ENCODE results near the gene CEP128.

Gene CEP128

GRCh38 chr14:80787876-80788275, 153.7 kb downstream of the CEP128 start:
- DNase-seq (ENCODE audit: low read depth) = no peak
- TF ChIP-seq CTCF (IDR thresholded peaks at IDR 0.05; ENCODE audit: low read length, missing control alignments) = no peak
- no peak overlapping the region for H3K4me3 ChIP-seq (replicated peaks; ENCODE audit: low read depth, low read length)

DNA sequence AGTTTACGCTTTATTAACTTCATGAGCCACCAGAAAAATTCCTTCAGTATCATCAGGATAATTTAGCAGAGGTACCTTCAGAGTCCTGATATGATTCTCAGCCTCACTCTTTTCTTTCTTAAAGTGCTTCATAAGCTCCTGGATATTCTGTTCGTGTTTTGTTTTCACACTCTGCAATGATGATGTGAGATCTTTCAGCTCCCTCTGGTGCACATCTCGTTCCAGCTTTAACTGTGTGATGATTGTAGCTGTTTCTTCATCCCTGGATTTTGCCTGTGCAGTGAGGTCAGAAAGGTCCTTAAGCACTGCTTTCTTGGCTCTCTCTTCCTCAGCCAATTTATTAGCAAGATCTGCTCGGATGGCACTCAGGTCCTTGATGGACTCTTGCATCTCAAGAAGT, 156.7 kb downstream of the CEP128 start:
- peak; percentile 43 for DNase-seq (ENCODE audit: low read depth)
- no peak overlapping the region for H3K4me3 ChIP-seq (replicated peaks; ENCODE audit: low read depth, low read length)
- TF ChIP-seq CTCF (IDR thresholded peaks at IDR 0.05; ENCODE audit: low read length, missing control alignments) = peak; percentile 8

DNA sequence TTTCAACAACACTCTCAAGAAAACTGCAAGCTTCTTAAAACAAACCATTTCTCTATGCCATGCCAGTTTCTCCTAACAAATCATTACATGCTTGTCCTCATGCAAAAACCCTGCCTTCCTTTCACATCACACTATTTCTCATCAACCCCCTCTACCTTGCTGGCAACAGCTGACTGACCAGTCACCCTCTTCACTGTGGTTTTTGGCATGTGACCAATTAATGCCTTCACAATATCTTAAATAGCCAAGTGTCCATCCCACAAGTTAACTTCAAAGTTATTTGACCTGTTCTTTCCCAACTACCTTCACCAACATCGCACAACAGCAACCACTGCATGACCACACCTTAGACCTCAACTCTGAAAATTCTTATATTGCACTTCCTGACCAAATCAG, 159.6 kb downstream of the CEP128 start:
- TF ChIP-seq CTCF (IDR thresholded peaks at IDR 0.05; ENCODE audit: low read length, missing control alignments) = no peak
- DNase-seq (ENCODE audit: low read depth) = peak; percentile 17

DNA sequence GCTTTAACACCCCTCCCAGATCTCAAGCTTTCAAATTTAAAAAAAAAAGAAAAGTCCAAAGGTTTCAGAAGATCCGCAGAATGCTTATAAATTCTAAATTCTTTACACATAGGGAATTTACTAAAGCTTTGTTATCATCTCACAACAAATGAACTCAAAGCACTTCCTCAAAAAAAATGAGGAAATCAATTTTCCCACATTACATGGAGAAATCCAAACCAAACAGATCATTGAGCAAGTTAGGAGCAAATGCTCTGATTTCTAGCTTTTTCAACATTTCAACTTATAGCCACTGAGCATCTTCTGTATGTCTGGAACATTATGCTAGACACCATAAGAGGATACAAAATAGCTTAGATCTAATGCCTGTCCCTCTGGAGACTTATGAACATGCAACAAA, 161.0 kb downstream of the CEP128 start:
- TF ChIP-seq CTCF (IDR thresholded peaks at IDR 0.05; ENCODE audit: low read length, missing control alignments) = no peak
- no peak overlapping the region for H3K4me3 ChIP-seq (replicated peaks; ENCODE audit: low read depth, low read length)
- DNase-seq (ENCODE audit: low read depth) = no peak

More for the DNA sequence above, 159.6 kb downstream of the CEP128 start:
- H3K4me3 ChIP-seq (replicated peaks; ENCODE audit: low read depth, low read length) = no peak overlapping the region

- H3K4me3 ChIP-seq (replicated peaks; ENCODE audit: low read depth, low read length) = no peak overlapping the region
- TF ChIP-seq CTCF (IDR thresholded peaks at IDR 0.05; ENCODE audit: low read length, missing control alignments) = no peak
- DNase-seq (ENCODE audit: low read depth) = no peak
Measured at GRCh38 chr14:80776657-80777056, 164.9 kb downstream of the CEP128 start.

DNA sequence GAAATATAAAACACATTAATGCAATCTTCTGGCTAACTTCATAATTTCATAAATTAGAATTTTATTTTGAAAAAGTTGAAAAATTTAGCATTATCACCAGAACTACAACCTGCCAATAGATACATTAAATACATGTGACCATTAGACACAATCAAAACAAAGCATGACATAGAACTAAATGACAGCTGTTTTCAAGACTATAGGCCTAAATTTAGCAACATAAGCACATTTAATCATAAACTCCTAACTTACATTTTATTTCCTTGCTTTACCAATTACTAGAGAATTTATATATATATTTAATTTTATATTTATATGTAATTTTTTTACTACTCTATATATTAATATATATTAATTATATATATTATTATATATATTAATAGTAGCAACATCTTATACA, 165.4 kb downstream of the CEP128 start:
- H3K4me3 ChIP-seq (replicated peaks; ENCODE audit: low read depth, low read length) = no peak overlapping the region
- DNase-seq (ENCODE audit: low read depth) = no peak
- TF ChIP-seq CTCF (IDR thresholded peaks at IDR 0.05; ENCODE audit: low read length, missing control alignments) = no peak

DNA sequence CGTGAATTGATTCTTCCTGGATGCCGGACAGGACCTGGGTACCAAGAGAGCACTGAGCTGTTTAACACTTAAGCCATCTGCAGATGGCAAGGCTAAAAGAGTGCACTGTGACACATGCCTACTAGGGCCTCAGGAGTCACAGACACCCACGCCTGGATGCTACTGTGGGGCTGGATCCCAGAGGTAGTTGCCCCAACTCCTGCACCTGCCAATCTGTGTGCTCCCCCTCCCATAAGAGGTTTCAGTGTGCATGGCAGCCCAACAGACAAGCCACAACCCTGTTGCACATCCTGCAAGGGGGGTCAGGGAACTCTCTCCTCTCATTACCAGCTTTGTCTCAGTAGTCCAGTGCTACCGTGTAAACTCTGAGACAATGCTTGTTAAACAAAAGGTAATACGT, 169.0 kb downstream of the CEP128 start:
- no peak for DNase-seq (ENCODE audit: low read depth)
- no peak for TF ChIP-seq CTCF (IDR thresholded peaks at IDR 0.05; ENCODE audit: low read length, missing control alignments)
- H3K4me3 ChIP-seq (replicated peaks; ENCODE audit: low read depth, low read length) = no peak overlapping the region
